GM18526 (cell line): ENCODE measurements around the gene PABPN1.

Source experiments
- POLR2A ChIP-seq: IDR thresholded peaks from 3 replicates; pipeline ENCODE4 v1.6.1; 2011; ENCODE audit not compliant: insufficient read length; ENCODE audit errors: extremely low read depth

The PABPN1 gene

DNA sequence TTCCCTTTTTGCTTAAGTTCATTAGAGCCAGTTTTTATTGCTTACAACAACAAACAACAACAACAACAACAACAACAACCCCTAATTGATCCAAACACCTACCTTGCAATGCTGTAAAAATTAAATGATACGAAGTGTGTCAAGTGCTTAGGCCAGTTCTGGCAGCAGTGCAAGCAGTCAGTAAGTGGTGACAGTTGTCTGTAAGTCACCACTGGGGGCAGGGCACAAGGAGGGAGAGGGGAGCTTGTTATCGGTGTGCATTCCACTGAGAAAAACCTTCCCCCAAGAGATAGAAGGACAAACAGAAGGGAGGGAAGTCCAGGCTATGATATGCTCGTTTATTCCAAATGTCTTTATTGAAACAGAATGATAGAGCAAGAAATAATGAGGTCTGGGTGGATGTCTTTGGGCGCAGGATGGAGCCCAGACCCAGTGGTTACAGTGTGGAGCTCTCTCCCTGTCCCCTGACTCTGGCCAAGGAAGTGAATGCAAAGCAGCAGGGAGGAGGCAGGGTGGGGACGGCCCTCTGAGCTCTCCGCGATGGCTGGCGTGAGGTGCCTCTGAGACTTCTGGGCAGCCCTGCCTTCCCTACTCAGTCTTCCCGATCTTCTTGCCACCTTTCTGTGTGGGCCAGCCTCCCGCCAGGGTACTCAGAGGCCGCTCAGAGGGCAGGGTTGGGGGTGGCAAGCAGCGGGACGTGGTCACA is 24.9 kb downstream of the PABPN1 start:
- no peak for TF ChIP-seq POLR2A

DNA sequence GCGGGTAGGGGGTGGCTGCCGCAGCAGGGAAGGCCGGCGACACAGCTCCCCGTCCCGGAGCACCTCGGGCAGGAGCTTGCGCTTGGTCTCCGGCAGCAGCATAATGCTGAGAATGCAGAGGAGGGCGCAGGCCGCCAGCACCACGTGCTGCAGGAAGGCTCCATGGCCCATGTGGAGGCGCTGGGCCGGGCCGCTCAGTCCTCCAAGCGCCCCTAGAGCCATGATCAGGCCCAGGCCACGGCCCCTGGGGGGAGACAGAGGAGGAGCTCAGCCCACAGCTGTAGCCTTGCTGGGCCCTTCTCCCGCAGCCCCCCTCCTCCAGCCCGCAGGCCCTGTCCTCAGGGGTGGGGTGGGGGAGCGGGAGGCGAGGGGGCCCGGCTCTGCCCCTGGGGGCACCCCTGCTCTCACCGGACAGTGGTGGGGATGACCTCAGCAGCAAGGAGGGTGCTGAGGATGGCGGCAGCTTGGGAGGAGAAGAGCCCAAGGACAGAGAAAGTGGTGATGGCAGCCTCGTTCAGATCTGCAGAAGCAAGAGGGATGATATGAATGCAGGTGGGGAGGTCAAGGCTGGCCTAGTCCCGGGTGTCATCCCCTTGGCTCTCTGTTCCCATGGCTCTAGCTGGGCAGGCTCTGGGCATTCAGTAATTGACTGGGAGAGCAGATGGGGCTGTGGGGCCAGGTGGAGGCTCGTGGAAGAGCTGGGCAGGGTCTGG is 25.6 kb downstream of the PABPN1 start:
- TF ChIP-seq POLR2A = no peak

- no peak for TF ChIP-seq POLR2A
These were observed 26.4 kb downstream of the PABPN1 start for GRCh38 chr14:23347406-23348296.

DNA sequence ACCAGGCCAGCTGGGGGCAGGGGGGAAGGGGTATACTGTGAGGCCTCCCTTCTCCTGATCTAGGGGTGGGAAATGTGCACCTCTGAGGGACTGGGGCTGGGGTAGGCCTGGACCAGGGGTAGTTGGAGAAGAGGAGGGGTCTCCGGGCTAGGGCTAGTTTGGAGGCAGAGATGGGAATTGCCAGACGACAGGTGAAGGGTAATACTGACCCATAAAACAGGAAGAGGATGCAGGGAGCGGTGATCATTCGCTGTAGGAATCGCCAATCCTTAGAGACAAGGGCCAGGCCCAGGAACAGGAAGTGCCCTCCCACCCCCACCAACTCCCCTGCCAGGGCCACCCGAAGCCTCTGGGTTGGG is 27.0 kb downstream of the PABPN1 start:
- no peak for TF ChIP-seq POLR2A

DNA sequence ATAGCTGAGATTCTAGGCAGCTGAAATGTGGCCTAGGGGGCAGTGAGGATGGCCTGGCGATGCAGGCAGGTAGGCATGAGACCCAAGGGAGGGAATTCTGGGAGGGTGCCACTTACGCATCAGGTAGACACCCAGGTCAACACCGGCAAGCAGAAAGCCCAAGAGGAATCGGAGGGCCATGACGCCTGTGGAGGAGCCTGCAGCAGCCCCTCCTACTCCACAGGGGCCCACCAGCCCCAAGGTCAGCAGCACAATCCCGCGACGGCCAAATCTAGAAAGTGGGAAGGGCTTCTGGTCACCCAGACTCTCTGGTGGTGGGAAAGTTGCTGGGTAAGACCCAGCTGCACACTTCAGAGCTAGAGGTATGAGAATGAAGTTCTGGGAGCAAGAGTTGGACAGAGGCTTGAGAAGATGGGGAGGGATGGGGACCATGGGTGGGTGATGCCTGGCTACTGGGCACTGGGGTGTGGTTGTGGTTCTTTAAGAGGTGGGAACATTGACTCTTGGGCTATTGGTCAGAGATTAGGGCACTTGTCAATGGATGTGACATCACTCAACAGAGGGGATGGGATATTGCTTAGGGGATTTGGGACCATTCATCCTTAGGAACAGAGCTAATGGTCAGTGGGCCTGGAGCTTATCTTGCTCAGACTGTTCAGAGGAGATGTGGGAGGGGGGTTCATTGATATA is 28.0 kb downstream of the PABPN1 start:
- no peak for TF ChIP-seq POLR2A

DNA sequence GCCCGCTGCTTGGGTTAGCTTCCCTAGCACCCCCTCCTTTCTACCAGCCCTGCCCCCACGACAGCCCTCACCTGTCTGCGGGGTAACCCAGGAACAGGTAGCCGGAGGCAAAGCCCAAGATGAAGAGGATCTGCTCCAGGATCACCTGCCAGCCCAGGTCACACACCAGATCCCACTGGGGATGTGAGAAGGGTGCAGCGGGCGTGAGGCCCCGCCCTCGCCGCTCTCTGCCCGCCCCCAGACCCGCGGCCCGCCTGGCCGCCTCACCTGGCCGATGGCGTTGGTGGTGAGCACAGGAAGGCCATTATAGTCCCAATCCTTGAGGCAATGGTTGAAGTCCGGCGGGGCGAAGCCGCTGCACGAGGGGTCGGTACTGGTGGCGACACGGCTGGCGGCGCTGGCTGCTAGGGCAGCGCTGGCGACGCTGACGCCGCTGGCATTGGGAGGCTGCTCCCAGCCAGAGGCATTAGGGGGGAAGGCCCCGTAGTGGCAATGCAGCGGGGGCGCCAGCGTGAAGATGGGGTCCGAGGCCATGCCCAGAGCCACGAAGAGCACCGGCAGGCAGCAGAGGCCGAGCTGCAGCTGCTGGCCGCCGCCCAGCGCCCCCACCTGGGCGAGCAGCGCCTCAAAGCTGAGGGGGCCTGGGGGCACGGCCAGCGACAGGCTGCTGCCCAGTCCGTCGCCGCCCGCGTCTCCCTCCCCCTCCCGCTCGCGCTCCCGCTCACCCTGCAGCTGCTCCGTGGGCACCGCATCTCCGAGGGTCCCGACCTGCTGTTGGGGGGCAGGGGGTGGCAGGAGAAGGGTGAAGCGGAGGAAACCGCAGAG is 30.6 kb downstream of the PABPN1 start:
- no peak for TF ChIP-seq POLR2A

- TF ChIP-seq POLR2A = no peak
These were observed 31.5 kb downstream of the PABPN1 start, which contains the start of gene SLC22A17 for GRCh38 chr14:23352506-23353432. SLC22A17 (minus strand) TSS chr14:23352887.

DNA sequence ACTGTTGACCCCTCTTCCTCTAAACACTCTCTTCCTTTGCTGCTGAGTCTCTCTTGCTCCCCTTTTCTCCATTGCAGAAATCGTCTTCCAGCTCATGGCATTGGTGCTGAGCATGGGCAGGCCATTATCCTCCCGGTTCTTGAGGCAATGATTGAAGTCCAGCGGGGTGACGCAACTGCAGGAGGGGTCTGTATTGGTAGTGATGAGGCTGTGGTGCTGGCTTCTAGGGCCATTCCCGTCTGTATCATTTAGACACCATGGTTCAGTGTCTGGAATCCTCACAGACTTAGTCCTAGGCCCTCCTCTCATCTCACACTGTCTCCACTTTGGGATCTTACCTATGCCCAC is 32.1 kb downstream of the PABPN1 start:
- TF ChIP-seq POLR2A = no peak

- no peak for TF ChIP-seq POLR2A
These were observed 33.7 kb downstream of the PABPN1 start for GRCh38 chr14:23354990-23355389.

GRCh38 chr14:23355871-23356435 is 34.7 kb downstream of the PABPN1 start:
- TF ChIP-seq POLR2A = no peak

DNA sequence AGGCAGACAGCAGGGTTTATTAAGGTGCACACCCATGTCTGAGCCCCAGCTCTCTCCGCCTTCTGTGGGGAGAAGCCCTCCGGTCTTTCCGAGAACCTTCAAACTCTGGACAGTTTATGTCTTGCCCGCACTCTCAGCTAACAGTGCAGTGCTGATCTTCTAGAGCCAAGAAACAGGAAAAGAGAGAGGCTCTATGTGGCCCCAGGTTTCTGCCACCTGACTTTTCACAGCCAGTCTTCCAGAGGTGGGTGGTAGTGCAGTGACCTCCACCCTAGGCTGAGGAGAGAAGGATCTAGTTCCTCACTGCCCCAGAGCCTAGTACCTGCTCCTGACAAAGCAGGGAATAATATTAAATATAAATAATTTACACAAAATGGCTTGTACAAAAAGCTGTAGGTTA is 35.4 kb downstream of the PABPN1 start:
- TF ChIP-seq POLR2A = no peak

DNA sequence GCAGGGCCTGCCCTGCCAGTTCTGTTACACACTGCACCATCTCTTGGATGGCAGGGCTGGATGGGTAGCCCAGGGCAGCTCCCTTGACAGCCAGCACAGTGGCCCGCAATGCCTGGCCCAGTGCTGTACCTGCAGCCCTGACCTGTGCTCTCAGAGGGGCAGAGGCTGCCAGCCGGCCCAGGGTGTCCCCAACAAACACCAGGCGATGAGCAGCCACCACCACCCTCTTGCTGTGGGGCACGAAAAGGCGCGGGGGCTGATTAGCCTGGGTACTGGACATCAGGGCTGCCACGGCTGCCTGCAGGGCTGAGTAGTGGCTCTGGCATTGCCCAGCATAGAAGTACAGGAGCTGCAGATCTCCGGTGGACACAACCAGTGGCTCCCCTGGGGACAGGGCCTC is 36.0 kb downstream of the PABPN1 start:
- TF ChIP-seq POLR2A = no peak

DNA sequence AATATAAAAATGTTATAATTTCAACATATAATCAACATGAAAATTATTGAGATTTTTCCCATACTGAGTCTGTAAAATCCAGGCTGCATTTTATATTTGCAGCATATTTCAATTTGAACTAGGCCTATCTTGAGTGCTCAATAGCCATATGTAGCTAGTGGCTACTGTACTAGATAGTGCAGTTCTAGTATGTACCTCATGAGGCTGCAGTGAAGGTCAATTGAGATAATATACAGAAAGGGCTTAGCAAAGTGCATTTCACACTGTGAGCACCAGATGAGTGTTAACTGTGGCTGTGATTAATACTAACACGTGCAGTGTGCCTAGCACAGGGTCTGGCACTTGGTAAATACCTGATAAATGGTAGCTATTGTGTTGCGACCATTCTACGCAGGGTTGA is 36.8 kb downstream of the PABPN1 start:
- no peak for TF ChIP-seq POLR2A
